Cerebellar cortex (tissue), 1 donor: ENCODE results near the gene TMOD3.

Experiments used
- DNase-seq: peaks from one replicate; pipeline ENCODE4 v3.0.0-alpha.2; 2015; ENCODE audit warnings: low spot score

The TMOD3 gene

GRCh38 chr15:51908316-51908715 is 78.9 kb downstream of the TMOD3 start:
- no peak for DNase-seq

GRCh38 chr15:51909584-51909983 is 80.1 kb downstream of the TMOD3 start:
- DNase-seq: no peak

GRCh38 chr15:51912528-51912927 is 83.1 kb downstream of the TMOD3 start:
- DNase-seq: no peak

GRCh38 chr15:51917493-51917892 is 88.0 kb downstream of the TMOD3 start:
- peak; percentile 41 for DNase-seq

- peak; percentile 14 for DNase-seq
Measured at GRCh38 chr15:51924156-51925068, 95.0 kb downstream of the TMOD3 start.

GRCh38 chr15:51926809-51927208 is 97.4 kb downstream of the TMOD3 start:
- no peak for DNase-seq

- no peak for DNase-seq
Measured at GRCh38 chr15:51931016-51931415, 101.6 kb downstream of the TMOD3 start.

GRCh38 chr15:51931638-51932037 is 102.2 kb downstream of the TMOD3 start:
- no peak for DNase-seq

- no peak for DNase-seq
Measured at GRCh38 chr15:51932161-51932560, 102.7 kb downstream of the TMOD3 start.

GRCh38 chr15:51935466-51936104 is 106.1 kb downstream of the TMOD3 start:
- DNase-seq: no peak

GRCh38 chr15:51936105-51936478 is 106.6 kb downstream of the TMOD3 start:
- DNase-seq: no peak

GRCh38 chr15:51938286-51938685 is 108.8 kb downstream of the TMOD3 start:
- DNase-seq: no peak

GRCh38 chr15:51939216-51939615 is 109.8 kb downstream of the TMOD3 start:
- DNase-seq: no peak

GRCh38 chr15:51947124-51947523 is 117.7 kb downstream of the TMOD3 start:
- DNase-seq: no peak

- DNase-seq: no peak
Measured at GRCh38 chr15:51952805-51953204, 123.4 kb downstream of the TMOD3 start.

GRCh38 chr15:51955504-51955903 is 126.1 kb downstream of the TMOD3 start:
- DNase-seq: no peak
